Smooth muscle cell of the brain vasculature (primary cell): ENCODE data around the gene PUS1.
"Not testable (repeated sequence)": the region's sequence is repeated elsewhere in the genome, so short reads cannot be mapped to it uniquely, and the experiment has no call there.

ENCODE experiments used
- DNase-seq: peaks from one replicate; pipeline ENCODE4 v3.0.0-alpha.2; 2012; ENCODE audit warnings: low read depth, low spot score

PUS1 gene

DNA sequence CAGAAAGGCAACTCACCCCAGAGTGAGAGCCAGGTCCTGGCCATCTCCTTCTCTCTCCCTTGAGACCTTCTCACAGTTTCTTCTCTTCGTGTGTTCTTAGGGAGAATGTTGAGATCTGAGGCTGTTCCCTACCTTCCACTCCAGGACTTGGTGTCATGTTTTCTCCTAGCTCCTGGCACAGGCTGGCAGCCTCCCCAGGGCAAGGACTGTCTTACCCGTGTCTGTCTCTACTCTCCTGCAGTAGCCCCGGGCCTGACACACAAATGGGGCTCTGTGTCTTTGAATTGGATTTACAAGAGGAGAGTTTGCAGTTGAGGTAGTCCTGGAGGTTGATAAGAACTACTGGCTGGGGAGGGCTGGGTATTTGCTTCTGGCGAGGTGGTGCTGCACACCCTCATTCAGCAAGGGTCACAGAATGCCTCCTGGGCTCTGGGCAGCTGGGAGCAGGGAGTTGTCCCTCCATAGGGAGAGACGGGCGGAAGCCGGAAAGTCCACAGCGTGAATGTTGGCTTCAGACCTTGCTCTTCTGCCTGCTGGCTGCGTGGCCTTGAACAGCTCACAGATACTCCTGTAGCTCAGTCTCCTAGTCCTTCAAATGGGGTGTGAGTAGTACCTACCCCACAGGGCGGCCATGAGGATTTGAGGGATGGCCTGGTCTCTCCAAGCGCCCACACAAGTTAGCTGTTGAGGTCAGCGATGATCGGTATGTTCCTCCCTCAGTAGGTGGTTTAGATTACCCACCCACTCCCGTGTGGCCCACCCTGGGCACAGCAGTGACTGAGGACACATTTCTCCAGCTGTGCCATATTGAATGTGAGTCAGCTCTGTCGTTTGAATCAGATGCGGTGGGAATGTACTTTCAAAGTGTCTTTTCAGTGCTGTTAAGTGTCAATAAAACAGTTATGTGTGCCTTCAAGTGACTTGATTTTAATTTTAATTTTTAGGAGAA lies 30.8 kb downstream of the PUS1 start:
- no peak for DNase-seq

DNA sequence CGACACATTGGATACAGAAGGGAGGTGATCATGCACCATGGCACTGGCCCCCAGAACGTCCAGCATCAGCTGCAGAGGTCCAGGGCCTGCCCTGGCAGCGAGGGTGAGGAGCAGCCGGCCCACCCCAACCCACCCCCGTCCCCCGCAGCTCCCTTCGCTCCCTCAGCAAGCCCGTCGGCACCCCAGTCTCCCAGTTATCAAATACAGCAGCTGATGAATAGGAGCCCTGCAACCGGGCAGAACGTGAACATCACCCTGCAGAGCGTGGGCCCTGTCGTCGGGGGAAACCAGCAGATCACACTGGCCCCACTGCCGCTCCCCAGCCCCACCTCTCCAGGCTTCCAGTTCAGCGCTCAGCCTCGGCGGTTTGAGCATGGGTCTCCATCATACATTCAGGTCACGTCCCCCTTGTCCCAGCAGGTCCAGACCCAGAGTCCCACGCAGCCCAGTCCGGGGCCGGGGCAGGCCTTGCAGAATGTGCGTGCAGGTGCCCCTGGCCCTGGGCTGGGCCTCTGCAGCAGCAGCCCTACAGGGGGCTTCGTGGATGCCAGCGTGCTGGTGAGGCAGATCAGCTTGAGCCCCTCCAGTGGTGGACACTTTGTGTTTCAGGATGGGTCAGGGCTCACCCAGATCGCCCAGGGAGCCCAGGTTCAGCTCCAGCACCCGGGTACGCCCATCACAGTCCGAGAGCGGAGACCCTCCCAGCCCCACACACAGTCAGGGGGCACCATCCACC lies 31.7 kb downstream of the PUS1 start:
- DNase-seq: not testable (repeated sequence)

DNA sequence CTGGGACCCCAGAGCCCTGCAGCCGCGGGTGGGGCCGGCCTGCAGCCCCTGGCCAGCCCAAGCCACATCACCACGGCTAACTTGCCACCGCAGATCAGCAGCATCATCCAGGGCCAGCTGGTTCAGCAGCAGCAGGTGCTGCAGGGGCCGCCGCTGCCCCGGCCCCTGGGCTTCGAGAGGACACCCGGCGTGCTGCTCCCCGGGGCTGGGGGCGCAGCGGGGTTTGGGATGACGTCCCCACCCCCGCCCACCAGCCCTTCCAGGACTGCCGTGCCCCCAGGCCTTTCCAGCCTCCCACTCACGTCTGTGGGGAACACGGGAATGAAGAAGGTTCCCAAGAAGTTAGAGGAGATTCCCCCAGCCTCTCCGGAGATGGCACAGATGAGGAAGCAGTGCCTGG lies 32.3 kb downstream of the PUS1 start:
- DNase-seq: not testable (repeated sequence)

DNA sequence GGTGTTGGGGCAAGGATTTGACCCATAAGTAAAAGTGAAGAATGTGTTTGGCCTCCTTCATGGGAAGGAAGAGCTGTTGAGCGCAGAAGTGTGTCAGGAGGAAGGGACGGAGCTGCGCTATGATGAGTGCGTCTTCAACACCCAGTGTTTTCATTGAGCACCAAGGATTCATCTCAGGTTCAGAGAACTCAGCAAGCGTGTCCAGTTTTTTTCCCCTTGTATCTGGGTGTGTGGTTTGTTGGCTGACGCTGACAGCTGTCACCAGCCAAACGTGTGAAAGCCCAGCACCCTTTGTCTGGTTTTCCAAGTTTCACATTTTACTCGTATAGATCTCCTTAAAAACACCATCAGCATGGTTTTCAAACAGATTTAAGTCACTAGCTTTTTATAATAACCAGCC lies 33.0 kb downstream of the PUS1 start:
- no peak for DNase-seq

DNA sequence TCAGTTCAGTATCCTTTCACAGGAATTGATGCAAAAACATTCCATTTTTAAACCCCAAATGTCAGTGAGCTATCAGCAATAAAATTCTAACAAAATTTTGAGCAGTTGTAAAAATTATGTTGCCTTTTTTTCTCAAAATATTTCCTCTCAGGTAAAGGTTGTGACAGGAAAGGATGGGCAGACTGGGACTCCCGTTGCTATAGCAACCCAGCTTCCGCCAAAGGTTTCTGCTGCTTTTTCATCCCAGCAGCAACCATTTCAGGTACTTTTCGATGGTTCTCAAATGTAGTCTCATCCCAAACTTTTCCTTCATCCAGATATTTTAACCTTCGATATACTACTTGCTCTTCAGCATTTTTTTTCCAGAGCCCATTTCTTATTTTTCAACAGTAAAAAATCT lies 34.3 kb downstream of the PUS1 start:
- no peak for DNase-seq

DNA sequence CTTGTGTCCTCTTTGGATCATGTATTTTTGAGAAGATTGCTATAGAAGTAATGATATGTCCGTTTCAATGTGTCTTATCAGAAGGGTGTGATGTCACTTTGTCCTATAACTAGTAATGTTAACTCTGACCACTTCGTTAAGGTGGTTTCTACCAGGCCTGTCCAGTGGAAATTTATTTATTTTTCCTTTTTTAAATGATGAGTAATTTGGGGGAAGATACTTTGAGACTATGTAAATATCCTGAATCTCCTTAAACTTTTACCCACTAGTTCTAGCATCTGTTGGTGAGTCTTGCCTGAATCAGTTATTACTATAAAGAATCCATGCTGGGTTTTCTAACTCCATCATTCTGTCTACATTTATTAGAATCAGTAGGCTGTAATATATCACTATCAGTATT lies 36.0 kb downstream of the PUS1 start:
- no peak for DNase-seq

DNA sequence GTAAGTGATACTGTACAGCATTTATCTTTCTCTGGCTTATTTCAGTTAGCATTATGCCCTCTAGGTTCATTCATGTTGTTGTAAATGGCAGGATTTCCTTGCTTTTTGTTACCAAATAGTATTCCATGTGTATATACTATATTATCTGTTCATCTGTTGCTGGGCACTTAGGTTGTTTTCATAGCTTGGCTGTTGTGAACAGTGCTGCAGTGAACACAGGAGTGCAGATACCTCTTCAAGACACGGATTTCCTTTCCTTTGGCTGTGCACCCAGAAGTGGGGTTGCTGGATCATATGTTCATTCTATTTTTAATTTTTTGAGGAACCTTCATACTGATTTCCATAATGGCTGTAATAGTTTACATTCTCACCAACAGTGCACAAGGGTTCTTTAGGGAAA lies 42.1 kb downstream of the PUS1 start:
- no peak for DNase-seq

DNA sequence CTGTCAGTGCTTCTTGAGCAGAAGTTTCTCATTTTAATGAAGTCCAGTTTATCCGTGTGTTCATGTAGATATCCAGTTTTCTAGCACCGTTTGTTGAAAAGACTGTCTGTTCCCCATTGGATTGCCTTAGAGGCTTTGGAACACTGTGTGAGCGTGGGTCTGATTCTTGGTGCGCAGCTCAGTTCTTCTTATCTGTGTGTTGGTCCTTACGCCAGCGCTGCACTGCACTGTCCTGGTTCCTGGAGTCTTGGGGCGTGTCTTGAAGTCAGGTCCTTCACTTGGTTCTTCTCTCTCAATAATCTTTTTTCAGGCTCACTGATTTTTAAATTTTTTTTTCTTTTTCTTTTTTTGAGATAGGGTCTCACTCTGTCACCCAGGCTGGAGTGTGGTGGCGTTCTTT lies 46.2 kb downstream of the PUS1 start:
- no peak for DNase-seq

DNA sequence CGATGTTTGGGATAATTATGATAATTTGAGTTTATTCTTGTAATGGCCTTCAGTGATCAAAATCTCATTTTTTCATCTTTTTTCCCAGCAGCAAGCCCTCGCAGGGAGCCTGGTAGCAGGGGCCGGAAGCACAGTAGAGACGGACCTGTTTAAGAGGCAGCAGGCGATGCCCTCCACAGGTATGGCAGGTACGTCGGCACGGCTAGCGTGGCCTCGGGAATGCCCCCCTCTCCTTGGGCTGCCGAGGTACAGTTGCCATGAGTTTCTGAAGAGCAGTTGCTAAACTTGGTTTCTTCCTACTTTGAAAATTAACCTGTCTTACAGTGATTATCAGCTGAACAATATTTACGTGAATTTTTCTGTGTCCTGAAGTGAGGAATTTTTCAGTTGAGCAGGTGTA lies 50.5 kb downstream of the PUS1 start:
- no peak for DNase-seq

DNA sequence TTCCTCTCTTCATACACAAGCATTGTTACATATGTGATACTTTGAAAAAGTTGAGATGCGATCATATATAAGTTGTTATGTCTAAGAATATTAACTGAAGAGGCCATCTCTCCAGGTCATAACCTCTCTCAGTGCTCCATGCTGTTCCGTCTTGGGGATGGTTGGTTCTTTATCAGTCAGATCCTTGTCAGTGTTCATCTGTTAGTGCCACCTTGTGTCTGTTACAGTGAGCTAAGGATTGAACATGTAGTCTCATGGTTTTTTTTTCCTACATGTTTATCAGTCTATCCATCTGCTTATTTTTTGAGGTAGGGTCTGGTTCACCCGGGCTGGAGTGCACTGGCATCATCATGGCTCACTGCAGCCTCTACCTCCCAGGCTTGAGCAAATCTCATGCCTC lies 51.2 kb downstream of the PUS1 start:
- no peak for DNase-seq

DNA sequence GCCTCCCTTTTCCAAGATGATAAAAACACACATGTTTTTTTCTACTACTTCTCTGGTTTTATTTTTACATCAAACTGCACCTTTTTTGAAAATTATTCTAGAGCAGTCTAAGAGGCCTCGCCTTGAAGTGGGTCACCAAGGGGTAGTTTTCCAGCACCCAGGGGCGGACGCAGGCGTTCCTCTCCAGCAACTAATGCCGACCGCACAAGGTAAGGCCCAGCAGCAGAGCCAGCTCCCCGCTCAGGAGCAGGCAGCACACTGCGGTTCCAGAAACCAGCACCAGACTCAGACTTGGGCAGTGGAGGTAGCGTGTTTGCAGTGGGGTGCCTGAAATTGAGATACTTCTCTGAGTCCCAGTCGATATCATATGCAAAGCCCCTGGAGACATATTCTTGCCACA lies 52.3 kb downstream of the PUS1 start:
- no peak for DNase-seq

DNA sequence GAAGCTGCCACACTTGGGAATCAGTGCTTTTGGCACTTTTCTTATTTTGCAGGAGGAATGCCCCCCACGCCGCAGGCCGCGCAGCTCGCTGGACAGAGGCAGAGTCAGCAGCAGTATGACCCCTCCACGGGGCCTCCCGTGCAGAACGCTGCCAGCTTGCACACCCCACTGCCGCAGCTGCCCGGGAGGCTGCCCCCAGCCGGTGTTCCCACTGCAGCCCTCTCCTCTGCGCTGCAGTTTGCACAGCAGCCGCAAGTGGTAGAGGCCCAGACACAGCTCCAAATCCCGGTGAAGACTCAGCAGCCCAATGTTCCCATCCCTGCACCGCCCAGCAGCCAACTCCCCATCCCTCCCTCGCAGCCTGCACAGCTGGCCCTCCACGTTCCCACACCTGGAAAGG lies 53.0 kb downstream of the PUS1 start:
- DNase-seq: no peak

DNA sequence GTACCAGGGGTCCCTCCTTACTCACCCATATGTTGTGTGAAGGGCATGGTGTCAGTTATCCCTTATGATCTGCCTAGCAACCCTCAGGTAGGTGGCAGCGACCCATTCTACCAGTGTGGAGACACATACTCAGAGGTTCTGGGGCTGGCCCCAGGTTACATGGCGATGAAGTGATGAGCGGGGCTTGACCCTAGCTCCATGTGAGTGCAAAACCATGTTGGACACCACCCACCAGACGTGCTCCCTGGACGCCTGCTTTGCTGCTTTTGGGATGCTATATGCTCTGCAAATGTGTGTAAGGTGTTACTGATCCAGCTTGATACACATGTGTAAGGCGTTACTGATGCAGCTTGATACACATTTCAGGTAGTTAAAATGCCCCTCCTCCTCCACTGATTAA lies 54.0 kb downstream of the PUS1 start:
- no peak for DNase-seq

DNA sequence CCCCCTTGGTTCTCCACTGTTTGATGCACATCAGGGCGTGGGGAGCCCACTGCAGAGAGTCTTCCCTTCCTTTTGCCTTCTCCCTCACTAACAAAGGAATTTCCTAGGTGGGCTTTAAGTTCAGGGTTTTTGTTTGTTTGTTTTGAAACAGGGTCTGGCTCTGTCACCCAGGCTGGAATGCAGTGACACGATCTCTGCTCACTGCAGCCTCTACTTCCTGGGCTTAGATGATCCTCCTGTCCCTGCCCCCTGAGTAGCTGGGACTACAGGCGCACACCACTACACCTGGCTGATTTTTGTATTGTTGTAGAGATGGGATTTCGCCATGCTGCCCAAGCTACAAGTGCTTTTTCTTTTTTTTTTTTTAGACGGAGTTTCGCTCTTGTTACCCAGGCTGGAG lies 54.5 kb downstream of the PUS1 start:
- no peak for DNase-seq

DNA sequence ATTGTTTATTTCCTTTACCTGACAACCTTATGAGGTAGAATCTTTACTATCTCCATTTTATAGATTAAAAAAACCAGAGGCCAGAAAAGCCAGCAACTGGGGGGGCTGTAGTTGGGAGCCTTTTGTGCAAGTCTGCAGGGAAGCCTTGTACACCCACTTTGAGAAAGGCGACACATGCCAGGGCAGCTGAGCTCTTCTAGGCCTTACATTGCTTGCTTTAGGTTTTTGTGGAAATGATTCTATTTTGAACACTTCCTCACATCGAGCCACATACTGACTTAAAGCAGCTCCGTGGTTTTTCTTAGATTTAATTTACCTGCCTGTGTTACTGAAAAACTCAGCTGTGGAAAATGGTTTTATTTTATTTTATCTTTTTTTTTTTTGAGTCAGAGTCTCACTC lies 55.3 kb downstream of the PUS1 start:
- DNase-seq: no peak

DNA sequence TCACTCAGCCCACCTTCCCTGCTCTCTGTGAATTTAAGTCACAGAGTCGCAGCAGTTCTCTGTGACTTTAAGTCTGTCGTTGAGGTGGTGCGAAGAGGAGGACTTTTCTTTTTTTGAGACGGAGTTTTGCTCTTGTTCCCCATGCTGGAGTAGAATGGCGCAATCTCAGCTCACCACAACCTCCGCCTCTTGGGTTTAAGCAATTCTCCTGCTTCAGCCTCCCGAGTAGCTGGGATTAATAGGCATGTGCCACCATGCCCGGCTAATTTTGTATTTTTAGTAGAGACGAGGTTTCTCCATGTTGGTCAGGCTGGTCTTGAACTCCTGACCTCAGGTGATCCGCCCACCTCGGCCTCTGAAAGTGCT lies 56.4 kb downstream of the PUS1 start:
- not testable (repeated sequence) for DNase-seq

DNA sequence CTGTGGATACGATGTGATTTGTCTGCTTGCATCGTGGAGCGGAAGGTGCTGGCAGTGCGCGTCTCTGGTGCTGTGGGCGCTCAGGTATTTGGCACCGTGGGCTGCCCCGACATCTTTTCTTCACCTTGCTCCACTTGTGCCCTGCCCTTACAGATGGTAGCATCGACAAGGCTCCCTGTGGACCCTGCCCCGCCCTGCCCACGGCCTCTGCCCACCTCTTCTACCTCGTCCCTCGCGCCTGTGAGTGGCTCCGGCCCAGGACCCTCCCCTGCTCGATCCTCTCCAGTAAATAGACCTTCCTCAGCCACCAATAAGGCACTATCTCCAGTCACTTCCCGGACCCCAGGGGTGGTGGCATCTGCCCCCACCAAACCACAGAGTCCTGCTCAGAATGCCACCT lies 57.3 kb downstream of the PUS1 start:
- DNase-seq: no peak

DNA sequence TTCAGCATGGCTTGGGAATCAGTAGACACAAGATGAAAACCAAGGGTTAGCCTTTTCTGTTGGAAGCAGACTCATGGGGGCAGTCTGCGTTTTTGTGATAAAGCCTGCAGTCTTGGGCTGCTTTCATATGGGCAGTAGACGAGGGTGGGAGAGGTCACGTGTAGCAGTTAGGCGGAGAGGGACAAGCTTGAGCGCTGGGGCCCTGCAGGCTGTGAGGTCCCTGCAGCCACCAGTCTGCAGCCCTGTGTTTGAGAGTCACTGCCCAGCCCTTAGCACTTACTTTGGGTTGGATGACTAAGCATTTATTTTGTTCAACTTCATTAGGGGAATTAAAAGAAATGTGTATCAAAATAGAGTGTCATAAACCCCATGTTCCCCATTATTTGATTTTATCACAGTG lies 57.8 kb downstream of the PUS1 start:
- no peak for DNase-seq

DNA sequence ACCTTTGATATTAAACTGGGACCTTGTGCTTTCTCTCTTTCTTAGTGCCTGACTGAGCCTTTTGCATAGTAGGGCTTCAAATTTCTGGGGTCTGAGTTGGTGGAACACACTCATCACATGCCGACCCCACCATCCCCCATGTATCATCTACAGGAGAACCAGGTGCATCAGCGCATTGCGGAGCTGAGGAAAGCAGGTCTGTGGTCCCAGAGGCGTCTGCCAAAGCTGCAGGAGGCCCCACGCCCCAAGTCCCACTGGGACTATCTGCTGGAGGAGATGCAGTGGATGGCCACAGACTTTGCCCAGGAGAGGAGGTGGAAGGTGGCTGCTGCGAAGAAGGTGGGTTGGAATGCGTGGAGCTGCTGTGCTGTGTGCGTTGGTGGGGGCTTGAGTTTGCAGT lies 58.5 kb downstream of the PUS1 start:
- DNase-seq: no peak

DNA sequence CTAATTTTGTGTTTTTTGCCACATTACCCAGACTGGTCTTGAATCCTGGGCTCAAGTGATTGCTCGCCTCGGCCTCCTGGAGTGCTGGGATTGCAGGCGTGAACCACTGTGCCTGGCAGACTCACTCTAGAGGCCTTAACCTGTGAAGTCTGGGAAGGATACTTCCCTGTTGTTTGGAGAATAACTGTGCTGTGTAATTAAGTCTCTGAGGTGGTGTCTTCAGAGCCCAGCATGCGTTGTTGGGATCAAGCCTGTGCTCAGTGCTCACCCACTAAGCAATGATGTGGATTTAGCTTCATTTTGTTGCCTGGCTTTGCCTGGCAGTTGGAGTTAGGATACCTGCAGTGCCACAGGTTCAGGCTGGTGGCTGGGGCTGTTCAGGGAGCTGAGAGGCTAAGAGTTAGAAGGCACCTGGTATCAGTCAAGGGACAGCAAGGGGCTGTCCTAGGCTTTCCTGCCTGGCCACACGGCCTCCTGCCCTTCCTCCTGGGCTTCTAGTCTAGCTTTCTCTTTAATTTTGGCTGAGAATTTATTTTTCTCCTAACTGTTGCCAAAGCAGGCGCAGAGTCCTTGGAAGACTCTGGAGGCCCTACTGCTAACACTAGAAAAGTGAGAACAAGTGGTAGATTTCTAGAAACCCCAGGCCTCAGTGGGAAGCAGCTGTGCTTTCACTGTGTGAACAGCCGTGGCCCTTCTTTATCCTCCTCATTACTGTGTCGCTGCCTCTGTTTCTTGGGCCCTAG lies 59.1 kb downstream of the PUS1 start:
- no peak for DNase-seq

DNA sequence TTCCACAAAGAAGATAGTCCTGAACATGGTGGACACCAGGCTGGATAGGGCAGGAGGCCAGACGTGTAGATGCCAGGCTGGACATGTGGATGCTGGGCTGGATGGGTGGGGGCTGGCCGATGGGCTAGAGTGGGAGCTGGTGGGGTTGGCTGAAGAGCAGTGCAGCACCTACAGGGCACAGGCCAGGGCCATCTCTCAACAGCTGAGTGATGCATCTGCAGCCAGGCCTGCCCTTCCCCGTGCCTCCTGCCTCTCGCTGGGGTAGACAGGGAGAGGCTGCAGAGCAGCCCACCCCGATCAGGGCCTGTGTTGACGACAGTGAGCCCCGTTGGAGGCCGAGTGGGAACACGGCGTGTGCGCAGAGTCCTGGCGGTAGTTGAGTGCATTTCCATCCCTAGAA lies 59.9 kb downstream of the PUS1 start:
- DNase-seq: no peak
